ENCODE data around the gene NT5DC1. TPM values are rescaled to one million over a fixed set of nuclear protein-coding genes. Genes with fewer than 3 reads are reported as not detected.

Gene NT5DC1
- total and polyA plus RNA-seq, 11 donors = 6.5 to 72.4 (median 50.9) TPM

DNA sequence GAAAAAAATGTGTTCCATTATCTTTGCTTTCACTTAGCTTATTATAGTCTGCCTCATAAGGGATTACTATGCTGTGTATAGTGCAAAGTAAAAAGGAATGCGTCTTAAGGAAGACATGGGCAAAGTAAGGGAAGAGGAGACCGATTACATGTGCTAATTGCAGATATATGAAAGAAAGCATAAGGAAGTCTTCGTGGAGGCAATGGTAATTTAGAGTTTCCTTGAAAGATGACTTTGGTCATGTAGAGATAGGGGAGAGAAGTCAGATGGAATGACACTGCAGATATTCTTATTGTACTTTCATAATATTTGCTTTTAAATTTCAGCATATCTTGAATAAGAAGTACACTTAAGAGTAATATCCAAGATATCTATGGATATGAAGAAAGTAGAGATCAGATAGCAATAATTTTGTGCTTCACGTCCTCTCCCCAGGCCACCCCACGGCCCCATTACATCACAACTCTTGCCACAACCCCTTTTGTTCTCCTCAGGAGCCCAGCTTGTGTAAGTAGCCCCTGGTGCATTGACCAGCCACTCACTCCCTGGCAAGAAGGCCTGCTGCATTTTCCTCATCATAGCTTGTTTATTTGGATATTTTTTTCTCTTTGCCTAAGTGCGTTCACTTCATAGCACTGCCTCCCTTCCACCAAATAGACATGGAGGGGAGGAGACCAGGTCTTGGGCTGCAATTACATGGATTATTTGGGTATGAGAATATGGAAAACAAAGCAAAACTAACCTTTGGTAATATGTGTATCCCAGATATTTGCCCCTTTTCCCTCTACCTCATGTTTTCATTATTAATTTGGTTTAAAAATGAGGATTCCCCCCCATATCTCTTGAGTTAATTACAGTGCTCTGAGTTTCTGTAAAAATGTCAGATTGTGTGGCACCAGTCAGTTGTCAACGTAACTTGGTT lies 56.0 kb downstream of the NT5DC1 start:
- peaks cover 0 to 5% (median 0%) of the 10 kb centered on the region in 12 donors for H3K4me1 ChIP-seq
- H3K27me3 ChIP-seq = no peaks in the 10 kb centered on the region
- no peak overlapping the region for H3K4me3 ChIP-seq
- 78 to 88% (median 83%) methylated on average over 7 of the region's 7 CpGs for WGBS, 4 donors
- ATAC-seq = no peak
- no peak for TF ChIP-seq CTCF (IDR thresholded peaks at IDR 0.05)
- no peak for TF ChIP-seq POLR2A (IDR thresholded peaks at IDR 0.05)
- DNase-seq = no peak
- no peaks in the 10 kb centered on the region for H3K9me3 ChIP-seq
- H3K27ac ChIP-seq = no peak overlapping the region
- H3K36me3 ChIP-seq = peaks cover 0 to 6% (median 0%) of the 10 kb centered on the region in 9 donors
- intact Hi-C loops (cut with DNase I) = no loop called here

GRCh38 chr6:116157391-116157790 lies 56.7 kb downstream of the NT5DC1 start:
- DNase-seq (no peak), ATAC-seq (no peak)
- TF ChIP-seq CTCF (IDR thresholded peaks at IDR 0.05) (no peak), POLR2A (IDR thresholded peaks at IDR 0.05) (no peak)
- peaks cover 0 to 2% (median 0%) of the 10 kb centered on the region in 12 donors for H3K4me1 ChIP-seq
- no peaks in the 10 kb centered on the region for H3K27me3 ChIP-seq
- H3K36me3 ChIP-seq = peaks cover 0 to 6% (median 0%) of the 10 kb centered on the region in 9 donors
- no peaks in the 10 kb centered on the region for H3K9me3 ChIP-seq
- WGBS, 4 donors = 72 to 87% (median 77%) methylated on average over 1 of the region's 1 CpG
- H3K4me3 ChIP-seq = no peak overlapping the region
- H3K27ac ChIP-seq = no peak overlapping the region
- intact Hi-C loops (cut with DNase I) = no loop called here

GRCh38 chr6:116158641-116159040 lies 58.0 kb downstream of the NT5DC1 start:
- TF ChIP-seq CTCF (IDR thresholded peaks at IDR 0.05) = no peak
- TF ChIP-seq POLR2A (IDR thresholded peaks at IDR 0.05) = no peak
- WGBS, 4 donors = 44 to 61% (median 53%) methylated on average over 3 of the region's 3 CpGs
- peaks cover 0 to 5% (median 0%) of the 10 kb centered on the region in 12 donors for H3K9me3 ChIP-seq

DNA sequence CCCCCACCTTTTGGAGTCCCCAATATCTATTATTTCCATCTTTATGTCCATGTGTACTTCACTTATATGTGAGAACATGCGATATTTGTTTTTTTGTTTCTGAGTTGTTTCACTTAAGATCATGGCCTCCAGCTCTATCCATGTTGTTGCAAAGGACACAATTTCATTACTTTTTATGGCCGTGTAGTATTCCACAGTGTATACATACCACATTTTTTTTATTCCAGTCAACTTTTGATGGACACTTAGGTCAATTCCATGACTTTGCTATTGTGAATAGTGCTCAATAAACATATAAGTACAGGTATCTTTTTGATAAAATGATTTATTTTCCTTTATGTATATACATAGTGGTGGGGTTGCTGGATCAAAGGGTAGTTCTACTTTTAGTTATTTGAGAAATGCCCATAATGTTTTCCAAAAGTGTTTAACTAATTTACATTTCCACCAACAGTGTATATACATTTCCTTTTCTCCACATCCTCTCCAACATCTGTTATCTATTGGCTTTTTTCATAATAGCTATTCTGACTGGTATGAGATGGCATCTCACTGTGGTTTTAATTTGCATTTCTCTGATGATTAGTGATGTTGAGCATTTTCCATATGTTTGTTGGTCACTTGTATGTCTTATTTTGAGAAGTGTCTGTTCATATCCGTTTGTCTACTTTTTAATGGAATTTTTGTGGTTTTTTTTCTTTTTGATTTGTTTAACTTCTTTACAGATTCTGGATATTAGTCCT lies 59.3 kb downstream of the NT5DC1 start:
- H3K27ac ChIP-seq = no peak overlapping the region
- WGBS, 4 donors = 94 to 97% (median 96%) methylated on average over 3 of the region's 3 CpGs
- no peak for TF ChIP-seq POLR2A (IDR thresholded peaks at IDR 0.05)
- TF ChIP-seq CTCF (IDR thresholded peaks at IDR 0.05) = no peak
- no peaks in the 10 kb centered on the region for H3K27me3 ChIP-seq
- H3K9me3 ChIP-seq = peaks cover 0 to 18% (median 0%) of the 10 kb centered on the region in 12 donors
- ATAC-seq = no peak
- no peaks in the 10 kb centered on the region for H3K4me1 ChIP-seq
- no peak overlapping the region for H3K4me3 ChIP-seq
- no peak for DNase-seq
- intact Hi-C loops (cut with DNase I) = no loop called here
- peaks cover 0 to 6% (median 0%) of the 10 kb centered on the region in 9 donors for H3K36me3 ChIP-seq

More at GRCh38 chr6:116158641-116159040, 58.0 kb downstream of the NT5DC1 start:
- Histone ChIP-seq H3K4me3 (no peak overlapping the region), H3K4me1 (no peaks in the 10 kb centered on the region), H3K27ac (no peak overlapping the region), H3K36me3 (peaks cover 0 to 6% (median 0%) of the 10 kb centered on the region in 9 donors), H3K27me3 (no peaks in the 10 kb centered on the region)
- intact Hi-C loops (cut with DNase I) = no loop called here
- no peak for DNase-seq
- ATAC-seq = no peak
